ENCODE data around the gene FAM217A. TPM values are rescaled to one million over a fixed set of nuclear protein-coding genes. Genes with fewer than 3 reads are reported as not detected.

The FAM217A gene
- total and polyA plus RNA-seq, 2 of the 13 experiments (the other 11 are each of a cell fraction or from before 2014, with no cell fraction given) = not detected

DNA sequence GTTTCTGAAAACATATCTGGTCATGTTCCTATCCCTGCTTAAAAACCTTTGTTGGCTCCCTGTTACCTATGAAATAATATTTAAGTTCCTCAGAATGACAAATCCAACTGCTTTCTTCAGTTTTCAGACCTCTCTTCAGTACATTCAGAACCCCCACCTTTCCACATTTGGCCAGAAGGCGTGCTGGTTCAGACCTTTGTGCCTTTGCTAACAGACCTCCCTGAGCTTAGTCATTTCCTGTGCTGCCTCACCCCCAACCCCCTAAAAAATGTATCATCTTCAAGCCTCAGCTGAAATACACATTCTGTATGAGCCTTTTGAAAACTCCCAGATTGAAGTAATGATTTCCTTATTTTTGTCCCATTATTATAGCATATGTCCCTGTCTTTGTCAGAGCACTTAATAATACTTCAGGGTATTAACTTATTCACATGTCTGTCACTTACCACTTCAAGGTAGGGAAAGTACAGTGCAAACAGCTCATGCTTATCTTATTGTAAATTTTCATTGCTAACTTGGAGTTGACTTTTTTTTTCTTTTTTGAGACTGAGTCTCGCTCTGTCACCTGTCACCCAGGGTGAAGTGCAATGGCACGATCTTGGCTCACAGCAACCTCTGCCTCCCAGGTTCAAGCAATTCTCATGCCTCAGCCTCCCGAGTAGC is 19.7 kb downstream of the FAM217A start (continued):
- TF ChIP-seq PAXIP1 (CRISPR knock-in tag; conservative IDR thresholded peaks at IDR 0.05) (peak; percentile 76), EP300 (IDR thresholded peaks at IDR 0.05; ENCODE audit: low read depth in 2 of 2, low read length in 2 of 2) (peak in 1 of 2 experiments; percentile 39; a peak in 1 of 4 replicates), EP300 (CRISPR knock-in tag; IDR thresholded peaks at IDR 0.05; ENCODE audit: borderline replicate concordance) (0 out of 2 replicates have a peak, but pooled peaks have one; percentile 38), NR3C1 (CRISPR knock-in tag; IDR thresholded peaks at IDR 0.05) (no peak), ZNF335 (CRISPR knock-in tag; IDR thresholded peaks at IDR 0.05) (0 out of 2 replicates have a peak, but pooled peaks have one; percentile 39), RARA (CRISPR knock-in tag; IDR thresholded peaks at IDR 0.05) (peak; percentile 40; the same call in 1 of the 2 replicates), FOSL1 (CRISPR knock-in tag; IDR thresholded peaks at IDR 0.05; ENCODE audit: borderline replicate concordance) (peak; percentile 69; the same call in 1 of the 2 replicates), FOSL2 (CRISPR knock-in tag; IDR thresholded peaks at IDR 0.05) (peak; percentile 93), GABPB1 (CRISPR knock-in tag; IDR thresholded peaks at IDR 0.05) (peak; percentile 49; the same call in 1 of the 2 replicates), HDAC2 (CRISPR knock-in tag; IDR thresholded peaks at IDR 0.05) (peak; percentile 30; the same call in 1 of the 2 replicates), ZNF318 (CRISPR knock-in tag; IDR thresholded peaks at IDR 0.05) (no peak), ETV5 (CRISPR knock-in tag; IDR thresholded peaks at IDR 0.05; ENCODE audit: borderline replicate concordance) (peak; percentile 95), ZBTB43 (CRISPR knock-in tag; conservative IDR thresholded peaks at IDR 0.05) (no peak), XRCC5 (optimal IDR thresholded peaks at IDR 0.05; ENCODE audit: low read length) (peak; percentile 20)
- TF ChIP-seq, protein P1, sequence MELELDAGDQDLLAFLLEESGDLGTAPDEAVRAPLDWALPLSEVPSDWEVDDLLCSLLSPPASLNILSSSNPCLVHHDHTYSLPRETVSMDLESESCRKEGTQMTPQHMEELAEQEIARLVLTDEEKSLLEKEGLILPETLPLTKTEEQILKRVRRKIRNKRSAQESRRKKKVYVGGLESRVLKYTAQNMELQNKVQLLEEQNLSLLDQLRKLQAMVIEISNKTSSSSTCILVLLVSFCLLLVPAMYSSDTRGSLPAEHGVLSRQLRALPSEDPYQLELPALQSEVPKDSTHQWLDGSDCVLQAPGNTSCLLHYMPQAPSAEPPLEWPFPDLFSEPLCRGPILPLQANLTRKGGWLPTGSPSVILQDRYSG (CRISPR knock-in tag; IDR thresholded peaks at IDR 0.05) = no peak

All from HepG2 (cell line).